Activated CD4-positive, alpha-beta T cell treated with anti-CD3 and anti-CD28 coated beads, Interleukin-2, amount 10 ng/mL, durations not matched to agents 7 days and 5 days (primary cell): ENCODE data around the gene FAM120B. TPM values are rescaled to one million over a fixed set of nuclear protein-coding genes. Genes with fewer than 3 reads are reported as not detected.
"Not testable (repeated sequence)": the region's sequence is repeated elsewhere in the genome, so short reads cannot be mapped to it uniquely, and the experiment has no call there.

ENCODE experiments used
- CTCF ChIA-PET: fragments of 350-600 bp; sonication (Branson Sonifier 250); formaldehyde crosslinking; loops from one replicate; lab custom pipeline; 2021; ENCODE audit warnings: antibody characterized with exemption; lab: Charles Lee
- POLR2A ChIA-PET: fragments of 350-600 bp; sonication (Branson Sonifier 250); formaldehyde crosslinking; loops from one replicate; lab custom pipeline; 2021; ENCODE audit warnings: antibody characterized with exemption; lab: Charles Lee
- DNase-seq: peaks from one replicate; pipeline ENCODE4 v3.0.0-alpha.2; 2020
- H3K27ac Mint-ChIP-seq: one replicate; pipeline ENCODE4 v1.8.0; 2021; ENCODE audit warnings: mild to moderate bottlenecking, moderate library complexity, mixed read lengths
- H3K27me3 Mint-ChIP-seq: one replicate; pipeline ENCODE4 v1.8.0; 2021; ENCODE audit warnings: mixed read lengths
- H3K36me3 Mint-ChIP-seq: one replicate; pipeline ENCODE4 v1.8.0; 2021; ENCODE audit warnings: low read depth, mixed read lengths
- H3K4me1 Mint-ChIP-seq: one replicate; pipeline ENCODE4 v1.8.0; 2021; ENCODE audit warnings: mixed read lengths
- H3K4me3 Mint-ChIP-seq: one replicate; pipeline ENCODE4 v1.8.0; 2021; ENCODE audit warnings: mild to moderate bottlenecking, moderate library complexity, mixed read lengths
- H3K9me3 Mint-ChIP-seq: one replicate; pipeline ENCODE4 v1.8.0; 2021; ENCODE audit warnings: mixed read lengths
- total RNA-seq, 2 experiments: library from RNA; stranded (reverse); gene quantifications; one replicate each; pipeline ENCODE4 v1.2.3, GENCODE V29; 2021

Gene FAM120B, protein sequence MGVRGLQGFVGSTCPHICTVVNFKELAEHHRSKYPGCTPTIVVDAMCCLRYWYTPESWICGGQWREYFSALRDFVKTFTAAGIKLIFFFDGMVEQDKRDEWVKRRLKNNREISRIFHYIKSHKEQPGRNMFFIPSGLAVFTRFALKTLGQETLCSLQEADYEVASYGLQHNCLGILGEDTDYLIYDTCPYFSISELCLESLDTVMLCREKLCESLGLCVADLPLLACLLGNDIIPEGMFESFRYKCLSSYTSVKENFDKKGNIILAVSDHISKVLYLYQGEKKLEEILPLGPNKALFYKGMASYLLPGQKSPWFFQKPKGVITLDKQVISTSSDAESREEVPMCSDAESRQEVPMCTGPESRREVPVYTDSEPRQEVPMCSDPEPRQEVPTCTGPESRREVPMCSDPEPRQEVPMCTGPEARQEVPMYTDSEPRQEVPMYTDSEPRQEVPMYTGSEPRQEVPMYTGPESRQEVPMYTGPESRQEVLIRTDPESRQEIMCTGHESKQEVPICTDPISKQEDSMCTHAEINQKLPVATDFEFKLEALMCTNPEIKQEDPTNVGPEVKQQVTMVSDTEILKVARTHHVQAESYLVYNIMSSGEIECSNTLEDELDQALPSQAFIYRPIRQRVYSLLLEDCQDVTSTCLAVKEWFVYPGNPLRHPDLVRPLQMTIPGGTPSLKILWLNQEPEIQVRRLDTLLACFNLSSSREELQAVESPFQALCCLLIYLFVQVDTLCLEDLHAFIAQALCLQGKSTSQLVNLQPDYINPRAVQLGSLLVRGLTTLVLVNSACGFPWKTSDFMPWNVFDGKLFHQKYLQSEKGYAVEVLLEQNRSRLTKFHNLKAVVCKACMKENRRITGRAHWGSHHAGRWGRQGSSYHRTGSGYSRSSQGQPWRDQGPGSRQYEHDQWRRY
- 10 to 100 TPM; 29.8 to 33.0 TPM for total RNA-seq

- peaks cover 38% of the 10 kb centered on the region for H3K4me1 Mint-ChIP-seq
- POLR2A ChIA-PET = no interaction called here
- H3K27me3 Mint-ChIP-seq = peaks cover 25% of the 10 kb centered on the region
- peaks cover 6% of the 10 kb centered on the region for H3K9me3 Mint-ChIP-seq
- H3K4me3 Mint-ChIP-seq = peak within 1 kb of the TSS; percentile 88
- CTCF ChIA-PET = interaction anchor here (0.6 to 2.5 kb wide), 4 partner anchors 12 to 46 kb away, joined by 3 to 8 read pairs (median 4); no protein-coding TSS in a partner anchor
- peak; percentile 96 for DNase-seq
- H3K36me3 Mint-ChIP-seq = peaks cover 22% of the 10 kb centered on the region
- peak within 1 kb of the TSS; percentile 98 for H3K27ac Mint-ChIP-seq
Observed at GRCh38 chr6:170306324-170307079, at the start of gene FAM120B. Gene FAM120B, plus strand, starts transcription at chr6:170306758. Its CDS starts 10,633 bp downstream, at chr6:170317391.

GRCh38 chr6:170257376-170257775 is 49.2 kb upstream of the FAM120B start:
- no peaks in the 10 kb centered on the region for H3K4me1 Mint-ChIP-seq
- H3K27me3 Mint-ChIP-seq = peaks cover 2% of the 10 kb centered on the region
- no peak overlapping the region for H3K4me3 Mint-ChIP-seq
- no peaks in the 10 kb centered on the region for H3K9me3 Mint-ChIP-seq
- DNase-seq = no peak
- POLR2A ChIA-PET = no interaction called here
- H3K36me3 Mint-ChIP-seq = no peaks in the 10 kb centered on the region
- no peak overlapping the region for H3K27ac Mint-ChIP-seq
- CTCF ChIA-PET = no interaction called here

- POLR2A ChIA-PET = no interaction called here
- no peaks in the 10 kb centered on the region for H3K36me3 Mint-ChIP-seq
- H3K9me3 Mint-ChIP-seq = no peaks in the 10 kb centered on the region
- no peak overlapping the region for H3K27ac Mint-ChIP-seq
- no peak for DNase-seq
- H3K4me3 Mint-ChIP-seq = no peak overlapping the region
- CTCF ChIA-PET = interaction anchor here (0.9 kb wide), 1 partner anchor 30 kb away, joined by 3 read pairs; no protein-coding TSS in a partner anchor
- H3K27me3 Mint-ChIP-seq = peaks cover 6% of the 10 kb centered on the region
- H3K4me1 Mint-ChIP-seq = no peaks in the 10 kb centered on the region
Observed at GRCh38 chr6:170258407-170258806, 48.2 kb upstream of the FAM120B start.

- Mint-ChIP-seq H3K9me3 (no peaks in the 10 kb centered on the region), H3K27ac (no peak overlapping the region), H3K4me3 (no peak overlapping the region), H3K4me1 (no peaks in the 10 kb centered on the region), H3K27me3 (peaks cover 12% of the 10 kb centered on the region), H3K36me3 (no peaks in the 10 kb centered on the region)
- POLR2A ChIA-PET = no interaction called here
- CTCF ChIA-PET = no interaction called here
- no peak for DNase-seq
Observed at GRCh38 chr6:170259278-170259677, 47.3 kb upstream of the FAM120B start.

GRCh38 chr6:170260686-170261085 is 45.9 kb upstream of the FAM120B start:
- Mint-ChIP-seq H3K27me3 (peaks cover 13% of the 10 kb centered on the region), H3K4me1 (no peaks in the 10 kb centered on the region), H3K36me3 (no peaks in the 10 kb centered on the region), H3K9me3 (no peaks in the 10 kb centered on the region), H3K4me3 (no peak overlapping the region), H3K27ac (no peak overlapping the region)
- DNase-seq = no peak
- CTCF ChIA-PET = interaction anchor here (0.7 to 1.2 kb wide), 2 partner anchors 12 to 45 kb away, joined by 3 to 5 read pairs; no protein-coding TSS in a partner anchor
- POLR2A ChIA-PET = no interaction called here

GRCh38 chr6:170261643-170262488 is 44.7 kb upstream of the FAM120B start:
- ChIA-PET POLR2A (no interaction called here), CTCF (interaction anchor here (0.6 to 1.2 kb wide), 2 partner anchors 10 to 1245 kb away, joined by 3 to 5 read pairs; no protein-coding TSS in a partner anchor)
- Mint-ChIP-seq H3K4me3 (no peak overlapping the region), H3K4me1 (no peaks in the 10 kb centered on the region), H3K9me3 (no peaks in the 10 kb centered on the region), H3K27ac (no peak overlapping the region), H3K27me3 (peaks cover 13% of the 10 kb centered on the region), H3K36me3 (no peaks in the 10 kb centered on the region)
- DNase-seq = no peak

DNA sequence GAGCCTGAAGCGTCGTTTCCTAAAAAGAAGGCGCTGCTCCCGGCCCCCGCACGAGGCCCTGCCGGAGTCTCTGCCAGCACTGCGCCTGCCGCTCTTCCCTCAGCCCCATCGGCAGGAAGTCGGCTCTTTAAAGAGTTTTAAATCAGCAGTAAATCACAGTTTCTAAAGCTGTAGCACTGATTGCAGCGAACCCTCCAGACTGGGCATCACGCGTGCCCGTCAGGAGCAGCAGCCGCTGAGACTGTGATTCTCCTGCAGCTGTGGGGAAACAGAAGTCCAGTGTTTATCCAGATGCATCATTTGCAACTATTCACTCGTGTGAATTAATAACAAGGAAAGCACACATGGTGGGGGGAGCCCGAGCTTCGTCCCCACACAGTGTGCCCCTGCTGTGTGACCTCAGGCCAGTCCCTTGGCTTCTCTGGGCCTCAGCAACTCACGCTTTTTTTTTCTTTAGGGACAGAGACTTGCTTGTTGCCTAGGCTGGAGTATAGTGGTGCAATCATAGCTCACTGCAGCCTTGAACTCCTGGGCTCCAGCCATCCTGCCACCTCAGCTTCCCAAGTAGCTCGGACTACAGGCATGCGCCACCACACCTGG is 44.0 kb upstream of the FAM120B start:
- ChIA-PET POLR2A (interaction anchor here (0.7 kb wide), 1 partner anchor 86 kb away, joined by 3 read pairs; no protein-coding TSS in a partner anchor), CTCF (interaction anchor here (0.6 kb wide), 1 partner anchor 1246 kb away, joined by 3 read pairs; no protein-coding TSS in a partner anchor)
- Mint-ChIP-seq H3K4me1 (no peaks in the 10 kb centered on the region), H3K4me3 (no peak overlapping the region), H3K27me3 (peaks cover 13% of the 10 kb centered on the region), H3K36me3 (no peaks in the 10 kb centered on the region), H3K9me3 (no peaks in the 10 kb centered on the region), H3K27ac (no peak overlapping the region)
- DNase-seq = no peak

DNA sequence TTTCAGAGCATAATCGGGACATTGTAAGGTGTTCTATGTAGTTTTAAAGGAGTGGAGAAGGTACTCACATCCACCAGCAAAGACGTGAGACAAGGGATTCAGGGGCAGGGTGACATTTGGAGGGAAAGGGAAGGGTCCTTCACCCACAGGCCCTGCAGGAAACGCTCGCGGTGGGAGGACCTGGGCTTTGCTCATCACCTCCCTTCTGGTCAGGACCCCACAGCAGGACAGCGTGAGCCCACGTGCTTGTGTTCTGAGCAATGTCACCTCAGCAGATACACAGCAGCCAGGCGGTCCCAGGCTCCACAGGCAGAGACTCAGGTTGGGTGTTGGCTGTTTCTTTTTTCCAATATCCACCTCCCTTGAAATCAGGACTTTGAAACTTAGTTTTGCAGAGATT is 43.1 kb upstream of the FAM120B start:
- ChIA-PET CTCF (no interaction called here), POLR2A (no interaction called here)
- H3K4me3 Mint-ChIP-seq = no peak overlapping the region
- peaks cover 13% of the 10 kb centered on the region for H3K27me3 Mint-ChIP-seq
- no peaks in the 10 kb centered on the region for H3K4me1 Mint-ChIP-seq
- H3K36me3 Mint-ChIP-seq = no peaks in the 10 kb centered on the region
- no peaks in the 10 kb centered on the region for H3K9me3 Mint-ChIP-seq
- H3K27ac Mint-ChIP-seq = no peak overlapping the region
- no peak for DNase-seq

GRCh38 chr6:170264086-170264485 is 42.5 kb upstream of the FAM120B start:
- Mint-ChIP-seq H3K4me3 (no peak overlapping the region), H3K9me3 (no peaks in the 10 kb centered on the region), H3K36me3 (no peaks in the 10 kb centered on the region), H3K4me1 (no peaks in the 10 kb centered on the region), H3K27ac (no peak overlapping the region), H3K27me3 (peaks cover 13% of the 10 kb centered on the region)
- ChIA-PET CTCF (no interaction called here), POLR2A (no interaction called here)
- DNase-seq = no peak

GRCh38 chr6:170264644-170265043 is 41.9 kb upstream of the FAM120B start:
- H3K27ac Mint-ChIP-seq, H3K9me3 Mint-ChIP-seq, POLR2A ChIA-PET, H3K36me3 Mint-ChIP-seq, DNase-seq, H3K4me3 Mint-ChIP-seq, H3K4me1 Mint-ChIP-seq, CTCF ChIA-PET: not testable (repeated sequence)
- H3K27me3 Mint-ChIP-seq = peaks cover 18% of the 10 kb centered on the region

- no peak overlapping the region for H3K27ac Mint-ChIP-seq
- H3K36me3 Mint-ChIP-seq = no peaks in the 10 kb centered on the region
- DNase-seq = no peak
- H3K27me3 Mint-ChIP-seq = peaks cover 21% of the 10 kb centered on the region
- H3K9me3 Mint-ChIP-seq = no peaks in the 10 kb centered on the region
- H3K4me3 Mint-ChIP-seq = no peak overlapping the region
- no peaks in the 10 kb centered on the region for H3K4me1 Mint-ChIP-seq
- ChIA-PET POLR2A (no interaction called here), CTCF (no interaction called here)
Observed at GRCh38 chr6:170265655-170266054, 40.9 kb upstream of the FAM120B start.
